Right ventricle myocardium inferior (tissue), 1 donor: Measurements from ENCODE around the gene IKZF1. TPM values are rescaled to one million over a fixed set of nuclear protein-coding genes. Genes with fewer than 3 reads are reported as not detected.
A peak's percentile ranks its signal among the peaks of the same experiment; 100 is the strongest.

Source experiments
- ATAC-seq: fragments of 200-7000 bp; cut with Tn5 transposase; one replicate; pipeline ENCODE4 v1.9.1; 2020; ENCODE audit warnings: mild to moderate bottlenecking, moderate library complexity
- DNase-seq: peaks from one replicate; pipeline ENCODE4 v3.0.0; 2021; ENCODE audit errors: missing footprints
- intact Hi-C: fragments of 100-400 bp; cut with DNase I; formaldehyde crosslinking; loops from one replicate; pipeline ENCODE4 v1.11.0; 2022
- total RNA-seq: library from RNA; stranded (reverse); fragmentation: NEBNext Ultra II Directional; extraction: Animal tissue kit (Norgen Biotek cat#: 25700); gene quantifications from one replicate; pipeline ENCODE4 v1.2.1, GENCODE V29; 2021
- donor health status: DM: no; HTN: yes; CAD: no; lungs with severe emphysema.

Gene IKZF1
- total RNA-seq, 1 donor from 2014 or later = 3.5 TPM

- DNase-seq (no peak), ATAC-seq (peak; percentile 52)
- intact Hi-C loops = no loop called here
Observed at GRCh38 chr7:50281680-50282445, 22.7 kb upstream of the IKZF1 start.

DNA sequence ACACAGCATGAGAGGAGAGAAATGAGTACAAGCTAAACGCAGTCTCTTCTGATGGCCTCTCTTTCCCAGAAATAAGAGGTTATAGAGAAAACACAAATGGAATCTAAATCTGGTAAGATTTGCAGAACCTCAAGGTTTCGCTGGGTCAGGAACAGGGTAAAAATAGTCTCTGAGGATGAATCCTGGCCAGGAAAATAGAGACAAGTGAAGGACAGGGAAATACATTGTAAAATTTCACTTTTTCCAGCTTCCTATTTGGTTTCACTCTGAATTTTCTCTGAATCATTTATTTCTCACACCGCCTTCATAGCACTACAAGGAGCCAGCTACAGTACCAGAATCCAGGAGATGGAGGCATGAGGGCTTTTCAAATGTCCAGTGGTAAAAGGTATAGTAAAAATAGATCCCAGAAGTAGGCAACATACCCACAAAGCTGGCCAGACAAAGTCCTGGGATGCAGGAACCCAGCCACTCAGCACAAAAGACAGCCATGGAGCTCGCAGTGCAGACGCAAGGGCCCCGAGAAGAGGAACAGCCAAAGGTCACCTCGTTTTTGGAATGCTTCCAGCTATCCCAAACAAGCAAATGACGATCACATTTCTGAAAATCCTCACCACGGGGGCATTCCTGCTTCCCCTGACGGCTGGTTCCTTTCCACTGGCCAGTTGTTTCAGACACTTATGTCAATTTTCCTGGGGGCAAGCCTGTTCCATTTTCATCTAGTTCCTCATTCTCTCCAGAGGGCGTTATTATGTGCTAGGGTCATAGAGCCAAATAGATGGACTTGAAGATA, 21.5 kb upstream of the IKZF1 start:
- ATAC-seq (no peak), DNase-seq (no peak)
- intact Hi-C loops = no loop called here

DNA sequence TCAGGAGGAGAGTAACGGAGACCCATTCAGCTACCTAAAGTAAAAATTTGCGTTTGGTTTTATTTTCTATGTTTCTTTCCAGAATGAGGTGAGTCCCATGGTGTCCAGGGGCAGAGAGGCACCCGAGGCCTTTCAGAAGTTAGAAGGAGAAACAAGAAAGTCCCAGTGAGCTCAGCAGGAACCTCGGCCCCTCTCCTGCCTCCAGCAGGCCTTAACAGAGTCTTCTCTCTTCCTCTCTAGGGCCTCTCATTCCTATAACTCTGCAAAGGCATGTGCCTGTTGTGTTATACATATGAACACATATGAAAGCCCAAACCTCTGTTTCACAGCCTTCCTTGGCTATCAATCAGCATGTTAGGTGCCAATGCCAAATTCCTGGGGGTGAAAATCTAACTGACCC, 20.8 kb upstream of the IKZF1 start:
- intact Hi-C loops = no loop called here
- ATAC-seq (no peak), DNase-seq (no peak)

- no peak for ATAC-seq
- intact Hi-C loops = no loop called here
- DNase-seq = no peak
Observed at GRCh38 chr7:50284296-50284695, 20.2 kb upstream of the IKZF1 start.

DNA sequence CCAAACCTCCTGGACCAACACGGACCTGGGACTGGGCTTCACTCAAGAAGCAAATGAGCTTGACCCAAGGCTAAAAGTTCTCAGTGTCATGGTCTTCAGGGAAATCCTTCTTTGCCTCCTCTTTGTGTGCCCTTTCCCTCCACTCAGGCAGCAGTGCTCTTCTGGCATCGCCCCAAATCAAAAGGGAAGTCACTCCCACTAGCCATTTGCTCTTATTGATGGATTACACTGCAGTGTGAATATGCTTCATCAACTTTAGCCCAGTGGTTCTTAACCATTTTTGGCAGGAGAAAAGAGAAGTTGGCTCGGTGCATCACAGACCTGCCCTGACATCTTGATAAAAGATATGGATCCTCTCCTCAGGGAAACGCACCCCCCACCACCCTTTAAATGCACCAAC, 19.2 kb upstream of the IKZF1 start:
- ATAC-seq = no peak
- DNase-seq = no peak
- intact Hi-C loops = no loop called here

DNA sequence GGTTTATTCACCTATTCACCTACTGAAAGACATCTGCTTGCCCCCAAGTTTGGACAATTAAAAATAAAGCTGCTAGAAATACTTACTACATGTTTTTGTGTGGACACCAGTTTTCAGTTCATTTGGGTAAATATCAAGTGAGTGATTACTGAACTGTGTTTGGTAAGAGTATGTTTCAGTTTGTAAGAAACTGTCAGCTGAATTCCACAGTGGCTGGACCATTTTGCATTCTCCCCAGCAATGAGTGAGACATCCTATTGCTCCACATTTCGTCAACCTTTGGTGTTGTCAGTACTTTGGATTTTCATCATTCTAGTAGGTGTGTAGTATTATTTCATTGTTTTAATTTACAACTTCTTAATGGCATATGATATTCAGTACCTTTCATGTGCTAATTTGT, 17.4 kb upstream of the IKZF1 start:
- intact Hi-C loops = no loop called here
- ATAC-seq (no peak), DNase-seq (no peak)

DNA sequence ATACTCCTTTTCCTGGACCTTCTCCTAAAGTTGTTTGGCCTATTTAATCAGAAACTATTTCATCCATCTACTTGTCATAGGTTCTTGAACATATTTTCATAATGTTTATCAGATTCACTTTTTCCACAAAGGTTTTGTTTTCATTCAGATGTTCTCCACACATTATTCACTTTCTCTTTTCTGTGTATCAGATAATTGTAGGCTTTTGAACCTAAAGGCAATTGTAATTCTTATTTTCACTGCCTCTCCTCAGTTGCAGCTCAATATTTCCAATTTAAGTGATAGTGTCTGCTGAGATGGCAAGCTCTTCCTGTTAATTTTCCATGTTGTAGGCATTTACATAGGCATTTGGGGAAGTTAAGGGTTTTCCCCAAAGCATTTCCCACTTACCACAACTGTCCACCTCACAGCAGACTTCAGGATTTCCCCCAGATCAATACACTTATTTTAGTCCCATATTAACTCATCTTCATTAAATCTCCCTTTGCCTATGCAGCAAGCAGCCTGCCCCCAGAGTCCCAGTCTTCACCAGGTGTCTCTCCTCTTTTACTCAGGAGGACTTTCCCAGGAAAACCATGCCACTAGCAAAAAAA, 12.3 kb upstream of the IKZF1 start:
- no peak for ATAC-seq
- intact Hi-C loops = no loop called here

GRCh38 chr7:50292763-50293162, 11.8 kb upstream of the IKZF1 start:
- ATAC-seq = no peak
- intact Hi-C loops = no loop called here
- no peak for DNase-seq

More for the DNA sequence above, 12.3 kb upstream of the IKZF1 start:
- DNase-seq = no peak

DNA sequence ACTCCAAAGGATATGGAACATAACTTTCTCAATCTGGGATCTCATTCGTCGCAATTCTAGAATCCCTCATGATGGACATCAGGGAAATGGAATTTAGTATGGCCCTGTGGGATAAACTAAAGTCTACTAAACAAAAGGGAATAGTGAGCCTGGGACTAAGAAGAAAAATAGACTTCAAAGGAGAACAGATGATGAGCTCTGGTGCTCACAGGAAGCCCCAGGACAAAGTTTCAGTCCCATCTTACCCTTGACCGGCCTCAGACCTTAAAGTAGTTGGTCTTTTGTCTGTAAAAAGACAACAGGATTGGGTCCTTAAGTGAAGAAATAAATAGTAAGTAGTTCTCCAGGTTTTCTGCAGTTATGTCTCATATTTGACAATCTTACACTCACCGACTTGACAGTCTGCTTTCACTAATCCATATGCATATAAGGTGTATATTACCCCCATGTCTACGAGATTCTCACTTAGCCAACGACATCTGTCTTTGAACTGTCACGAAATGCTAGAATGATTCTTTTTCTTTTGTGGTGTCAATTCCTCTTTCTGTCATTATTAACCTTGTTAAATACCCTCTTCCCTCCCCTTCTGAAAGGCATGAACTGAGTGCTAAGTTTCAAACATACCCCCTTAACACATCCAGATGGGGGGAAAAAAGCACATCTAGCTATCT, 10.9 kb upstream of the IKZF1 start:
- no peak for ATAC-seq
- no peak for DNase-seq
- intact Hi-C loops = no loop called here

DNA sequence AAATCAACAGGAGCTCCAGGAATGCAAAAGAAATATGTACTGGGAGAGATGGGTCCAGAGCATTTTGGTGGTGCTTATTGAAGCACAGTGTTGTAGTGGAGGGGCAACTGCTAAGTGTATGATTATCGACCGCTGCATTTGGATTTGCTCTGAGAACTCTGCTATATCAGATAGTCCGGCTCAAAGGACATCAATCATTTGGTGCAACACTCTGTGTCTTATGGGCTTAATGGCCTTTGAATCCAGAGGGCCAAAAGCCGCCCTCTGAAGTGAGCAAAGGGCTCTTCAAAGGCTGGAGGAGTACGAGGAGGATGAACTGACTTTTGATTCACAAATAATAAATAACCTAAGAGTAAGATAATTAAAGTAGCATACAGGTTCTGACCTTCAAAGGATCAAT, 9.4 kb upstream of the IKZF1 start:
- ATAC-seq (no peak), DNase-seq (no peak)
- intact Hi-C loops = no loop called here

DNA sequence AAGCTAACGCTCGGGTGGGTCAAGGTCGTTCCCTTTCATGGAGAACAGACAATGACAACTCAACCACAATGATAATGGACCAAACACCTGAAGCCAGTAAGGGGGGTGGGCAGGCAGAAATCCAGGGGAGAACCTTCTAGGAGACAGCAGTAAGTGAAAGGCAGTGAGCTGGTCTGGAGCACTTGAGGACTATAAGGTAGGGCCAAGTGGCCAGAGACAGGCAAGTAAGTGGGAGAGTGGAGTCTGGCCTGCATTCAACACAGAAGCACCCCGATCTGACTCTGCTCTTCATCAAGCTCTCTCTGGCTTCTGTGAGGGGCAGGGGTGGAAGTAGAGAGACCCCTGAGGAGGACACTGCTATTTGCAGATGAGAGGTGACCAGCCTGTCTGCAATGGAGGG, 7.7 kb upstream of the IKZF1 start:
- intact Hi-C loops = no loop called here

GRCh38 chr7:50298811-50299562, 5.5 kb upstream of the IKZF1 start:
- intact Hi-C loops = no loop called here
- ATAC-seq (no peak), DNase-seq (no peak)

More for the DNA sequence above, 7.7 kb upstream of the IKZF1 start:
- ATAC-seq = no peak
- DNase-seq = no peak

DNA sequence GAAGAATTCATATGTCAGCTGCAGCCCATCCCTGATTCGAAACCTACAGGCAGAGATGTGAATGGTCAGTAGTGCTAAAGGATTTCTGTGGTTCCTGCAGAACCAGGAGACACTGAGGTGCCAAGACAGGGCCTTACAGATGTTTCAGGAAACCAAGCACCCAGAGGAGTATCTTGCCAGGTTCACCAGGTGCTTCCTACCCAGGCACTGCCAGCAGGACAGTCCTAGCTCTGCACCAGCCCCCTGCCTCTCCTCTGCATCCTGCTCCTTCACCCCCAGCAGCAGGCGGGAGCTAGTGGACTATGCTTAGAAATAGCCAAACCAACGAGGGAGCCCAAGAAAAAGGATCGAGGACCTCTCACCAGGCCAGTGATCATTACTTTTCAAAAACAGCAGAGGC, 4.2 kb upstream of the IKZF1 start:
- no peak for ATAC-seq
- DNase-seq = no peak
- intact Hi-C loops = no loop called here

DNA sequence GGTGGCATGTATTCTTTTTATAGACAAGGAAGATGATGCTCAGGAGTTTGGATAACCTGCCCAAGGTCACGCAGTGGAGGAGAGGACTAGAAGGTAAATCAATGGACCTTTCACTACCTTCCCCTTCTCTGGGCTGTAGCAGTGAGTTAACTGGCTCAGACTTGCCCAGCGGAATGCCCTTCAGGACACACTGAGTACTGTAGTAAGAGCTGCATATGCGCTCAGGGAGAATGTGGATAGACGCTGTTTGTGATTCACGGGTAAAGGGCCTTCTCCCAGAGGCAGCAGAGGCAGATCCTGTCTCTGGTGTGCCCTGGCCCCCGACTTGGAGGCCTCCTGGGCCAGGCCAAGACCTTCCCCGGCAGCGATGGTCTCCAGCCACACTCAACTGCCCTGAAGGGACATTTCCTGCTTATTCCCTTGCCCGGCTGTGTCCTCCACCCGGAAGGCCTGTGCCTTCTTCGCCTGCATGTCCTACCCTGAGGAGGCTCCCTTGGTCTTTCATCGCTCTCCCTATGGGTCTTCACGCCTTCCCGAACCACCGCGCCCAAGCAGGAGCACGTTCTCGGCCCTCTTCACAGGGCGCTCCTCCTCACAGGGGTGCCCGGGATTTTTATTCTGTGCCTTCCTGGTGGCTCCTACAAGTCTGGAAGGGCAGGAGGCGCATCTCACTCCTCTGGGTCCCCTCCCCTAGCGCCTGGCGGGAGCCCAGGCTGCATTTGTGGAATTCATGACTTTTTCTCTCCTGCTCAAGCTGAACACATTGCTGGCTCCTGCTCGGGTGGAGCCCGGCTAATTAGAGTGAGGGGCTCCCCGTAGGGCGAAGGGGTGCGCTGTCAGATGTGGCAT, 1.8 kb upstream of the IKZF1 start:
- ATAC-seq (no peak), DNase-seq (no peak)
- intact Hi-C loops = no loop called here

GRCh38 chr7:50303335-50304128, 984 bp upstream of the IKZF1 start:
- peak; percentile 83 for DNase-seq
- no peak for ATAC-seq
- intact Hi-C loops = no loop called here

DNA sequence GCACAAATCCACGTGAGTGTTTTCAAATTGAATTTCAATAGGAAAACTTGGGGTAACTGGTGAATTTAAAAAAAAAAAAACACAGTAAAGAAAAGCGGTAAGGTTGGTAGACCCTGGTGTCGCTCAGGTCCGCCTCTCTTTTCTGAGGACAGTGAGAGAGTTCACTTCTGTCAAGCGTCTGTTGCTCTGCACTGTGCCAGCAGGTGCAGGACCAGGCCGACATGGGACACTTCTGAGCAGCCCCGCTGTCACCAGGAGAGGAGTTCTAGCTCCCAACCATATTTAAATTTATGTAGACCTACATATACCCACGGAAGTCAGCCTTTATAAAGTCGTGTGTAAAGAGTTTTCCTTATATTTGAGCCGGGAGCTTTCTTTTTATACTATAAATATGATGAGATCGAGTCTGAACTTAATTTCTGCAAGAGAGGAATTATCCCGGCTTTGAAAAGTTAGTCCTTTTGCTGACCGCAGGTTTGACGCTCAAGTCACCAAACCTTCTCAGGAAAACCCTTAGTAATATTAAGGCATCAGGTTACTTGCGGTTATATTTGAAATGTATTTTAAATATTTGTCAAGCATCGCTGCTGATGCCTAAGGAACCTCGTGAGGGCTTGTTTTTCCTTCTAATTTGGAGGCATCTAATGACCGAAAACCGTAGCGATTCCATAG, 531 bp downstream of the IKZF1 start:
- no peak for ATAC-seq
- DNase-seq = no peak
- intact Hi-C loops = no loop called here
